T47D (cell line): ENCODE measurements around the gene OR4K1.
"Not testable (repeated sequence)": the region's sequence is repeated elsewhere in the genome, so short reads cannot be mapped to it uniquely, and the experiment has no call there.

Experiments used
- DNase-seq, 2 experiments: peaks; one replicate each; pipeline versions ENCODE4 v3.0.0 to v3.0.0-alpha.2; 2011 to 2012; ENCODE audit warnings: low read depth in 1 of 2, low spot score in 1 of 2
- JUND ChIP-seq: IDR thresholded peaks from 2 replicates; pipeline ENCODE4 v1.6.1; 2012; ENCODE audit warnings: low read depth
- in situ Hi-C: cut with HindIII; loops from 2 replicates; pipeline ENCODE4 v1.10.0; 2016; ENCODE audit warnings: low sequenced_read_pairs, low pct_unique_long_range_greater_than_20kb

Gene OR4K1

GRCh38 chr14:19949218-19949617 is 18.5 kb downstream of the OR4K1 start:
- DNase-seq = no peak

GRCh38 chr14:19969735-19970134 is 39.0 kb downstream of the OR4K1 start:
- in situ Hi-C loops, DNase-seq: not testable (repeated sequence)

More at GRCh38 chr14:19949218-19949617, 18.5 kb downstream of the OR4K1 start:
- in situ Hi-C loops = no loop called here
- TF ChIP-seq JUND = no peak

GRCh38 chr14:19974844-19975243 is 44.1 kb downstream of the OR4K1 start:
- in situ Hi-C loops = no loop called here
- no peak for DNase-seq
- TF ChIP-seq JUND = no peak

GRCh38 chr14:19975291-19975690 is 44.6 kb downstream of the OR4K1 start, which contains the start of gene OR4K15:
Gene OR4K15 (plus strand): TSS chr14:19975591. CDS start chr14:19975591, 0 bp downstream.
- no peak for DNase-seq
- TF ChIP-seq JUND = no peak
- in situ Hi-C loops = no loop called here
